HG03520 (cell line): ENCODE data around the gene NT5DC3.

Experiments used
- ATAC-seq: cut with Tn5 transposase; IDR thresholded peaks from one replicate; pipeline ENCODE4 v1.9.1; 2021; ENCODE audit warnings: mild to moderate bottlenecking, moderate library complexity; ENCODE audit not compliant: unreplicated experiment

NT5DC3 gene

GRCh38 chr12:103833095-103833775 lies 7.8 kb downstream of the NT5DC3 start:
- ATAC-seq: no peak

- no peak for ATAC-seq
Measured at GRCh38 chr12:103832048-103832997, 8.7 kb downstream of the NT5DC3 start.

GRCh38 chr12:103830730-103831320 lies 10.2 kb downstream of the NT5DC3 start:
- ATAC-seq: no peak

- ATAC-seq: no peak
Measured at GRCh38 chr12:103830025-103830725, 10.9 kb downstream of the NT5DC3 start.

- ATAC-seq: no peak
Measured at GRCh38 chr12:103829092-103829491, 11.9 kb downstream of the NT5DC3 start.

- ATAC-seq: no peak
Measured at GRCh38 chr12:103827911-103828391, 13.1 kb downstream of the NT5DC3 start.

- no peak for ATAC-seq
Measured at GRCh38 chr12:103824845-103825244, 16.2 kb downstream of the NT5DC3 start.

- no peak for ATAC-seq
Measured at GRCh38 chr12:103824290-103824689, 16.7 kb downstream of the NT5DC3 start.

- ATAC-seq: no peak
Measured at GRCh38 chr12:103823871-103824270, 17.2 kb downstream of the NT5DC3 start.

- ATAC-seq: no peak
Measured at GRCh38 chr12:103821773-103822172, 19.3 kb downstream of the NT5DC3 start.

GRCh38 chr12:103820881-103821489 lies 20.0 kb downstream of the NT5DC3 start:
- no peak for ATAC-seq

- ATAC-seq: no peak
Measured at GRCh38 chr12:103820361-103820760, 20.7 kb downstream of the NT5DC3 start.

GRCh38 chr12:103819892-103820291 lies 21.1 kb downstream of the NT5DC3 start:
- ATAC-seq: no peak

GRCh38 chr12:103819312-103819711 lies 21.7 kb downstream of the NT5DC3 start:
- ATAC-seq: no peak

GRCh38 chr12:103817791-103818190 lies 23.2 kb downstream of the NT5DC3 start:
- no peak for ATAC-seq

- ATAC-seq: no peak
Measured at GRCh38 chr12:103816663-103817062, 24.4 kb downstream of the NT5DC3 start.

GRCh38 chr12:103814436-103814835 lies 26.6 kb downstream of the NT5DC3 start:
- no peak for ATAC-seq

- ATAC-seq: no peak
Measured at GRCh38 chr12:103813949-103814348, 27.1 kb downstream of the NT5DC3 start.

- no peak for ATAC-seq
Measured at GRCh38 chr12:103813426-103813825, 27.6 kb downstream of the NT5DC3 start.

- ATAC-seq: no peak
Measured at GRCh38 chr12:103812789-103813188, 28.2 kb downstream of the NT5DC3 start.
